GM19397 (cell line): ENCODE measurements around the gene CYP27A1.

Source experiments
- ATAC-seq: cut with Tn5 transposase; IDR thresholded peaks from one replicate; pipeline ENCODE4 v1.9.1; 2021; ENCODE audit warnings: mild to moderate bottlenecking, moderate library complexity; ENCODE audit not compliant: unreplicated experiment

Gene CYP27A1

GRCh38 chr2:218857371-218858137 lies 75.6 kb downstream of the CYP27A1 start:
- ATAC-seq, result no peak

- no peak for ATAC-seq
These were observed 76.1 kb downstream of the CYP27A1 start for GRCh38 chr2:218858138-218858445.

GRCh38 chr2:218858671-218859555 lies 77.0 kb downstream of the CYP27A1 start:
- no peak for ATAC-seq

- no peak for ATAC-seq
These were observed 77.6 kb downstream of the CYP27A1 start, which contains the start of gene WNT6 for GRCh38 chr2:218859556-218859987. WNT6 (plus strand) TSS chr2:218859805; CDS start chr2:218860038, 233 bp downstream.

- ATAC-seq, result no peak
These were observed 78.3 kb downstream of the CYP27A1 start for GRCh38 chr2:218859988-218860831.

GRCh38 chr2:218860950-218861381 lies 79.0 kb downstream of the CYP27A1 start:
- no peak for ATAC-seq

- no peak for ATAC-seq
These were observed 79.8 kb downstream of the CYP27A1 start for GRCh38 chr2:218861645-218862318.

GRCh38 chr2:218863021-218863520 lies 81.1 kb downstream of the CYP27A1 start:
- no peak for ATAC-seq
